ENCODE data around the gene PIMREG.

- TF ChIP-seq CTCF (conservative IDR thresholded peaks at IDR 0.05; ENCODE audit: low read length), result no peak
- no peak for TF ChIP-seq EZH2phosphoT487 (IDR thresholded peaks at IDR 0.05; ENCODE audit: borderline replicate concordance)
These were observed 43.8 kb downstream of the PIMREG start for GRCh38 chr17:6488008-6488539.

All from Loucy (cell line).